Stomach smooth muscle (tissue), 2 donors: ENCODE measurements around the gene ZNF638.
A peak's percentile ranks its signal among the peaks of the same experiment; 100 is the strongest.

Source experiments
- H3K27ac ChIP-seq: one replicate; pipeline ENCODE4 v1.7.0; 2013; ENCODE audit warnings: mild to moderate bottlenecking, low read length, inconsistent platforms
- H3K27me3 ChIP-seq, 2 donors: one replicate each; pipeline ENCODE4 v1.7.0; 2013; ENCODE audit warnings: low read length in 2 of 2; ENCODE audit not compliant: insufficient read depth in 2 of 2, control insufficient read depth in 1 of 2
- H3K36me3 ChIP-seq, 2 donors: one replicate each; pipeline ENCODE4 v1.7.0; 2013; ENCODE audit warnings: low read length in 2 of 2; ENCODE audit not compliant: control insufficient read depth in 2 of 2, insufficient read depth in 2 of 2
- H3K4me1 ChIP-seq: one replicate; pipeline ENCODE4 v1.7.0; 2013; ENCODE audit warnings: low read length; ENCODE audit not compliant: control insufficient read depth, insufficient read depth
- H3K4me3 ChIP-seq, 2 donors: one replicate each; pipeline ENCODE4 v1.7.0; 2013; ENCODE audit warnings: low read length in 2 of 2
- H3K9ac ChIP-seq, 2 donors: one replicate each; pipeline ENCODE4 v1.7.0; 2013; ENCODE audit warnings: low read length in 2 of 2, mild to moderate bottlenecking in 1 of 2
- H3K9me3 ChIP-seq, 2 donors: one replicate each; pipeline ENCODE4 v1.7.0; 2013; ENCODE audit warnings: low read length in 2 of 2; ENCODE audit not compliant: control insufficient read depth in 2 of 2
- donor health status: healthy.
- donor health status: Pancreatic carcinoma.

The ZNF638 gene

GRCh38 chr2:71331581-71332434 lies at the start of gene ZNF638:
Gene ZNF638, plus strand, starts transcription at chr2:71331782. Its CDS starts 17,173 bp downstream, at chr2:71348955.
- Histone ChIP-seq H3K27me3 (no peaks in the 10 kb centered on the region), H3K4me1 (peaks cover 4% of the 10 kb centered on the region), H3K9ac (peak within 1 kb of the TSS; percentile 95 to 99), H3K4me3 (peak within 1 kb of the TSS; percentile 95 to 98), H3K27ac (peak within 1 kb of the TSS; percentile 80), H3K9me3 (peaks cover 0 to 4% of the 10 kb centered on the region in 2 donors), H3K36me3 (no peaks in the 10 kb centered on the region)

- H3K36me3 ChIP-seq, result no peaks in the 10 kb centered on the region
- H3K27me3 ChIP-seq, result peaks cover 13 to 23% of the 10 kb centered on the region in 2 donors
- no peak overlapping the region for H3K27ac ChIP-seq
- H3K4me1 ChIP-seq, result peaks cover 9% of the 10 kb centered on the region
- H3K9ac ChIP-seq, result no peak overlapping the region
- no peak overlapping the region for H3K4me3 ChIP-seq
- H3K9me3 ChIP-seq, result no peaks in the 10 kb centered on the region
Measured at GRCh38 chr2:71281950-71282349, 49.6 kb upstream of the ZNF638 start.

GRCh38 chr2:71282493-71282892 lies 49.1 kb upstream of the ZNF638 start:
- no peak overlapping the region for H3K9ac ChIP-seq
- peaks cover 14 to 22% of the 10 kb centered on the region in 2 donors for H3K27me3 ChIP-seq
- H3K27ac ChIP-seq, result no peak overlapping the region
- no peaks in the 10 kb centered on the region for H3K36me3 ChIP-seq
- peaks cover 5% of the 10 kb centered on the region for H3K4me1 ChIP-seq
- H3K9me3 ChIP-seq, result no peaks in the 10 kb centered on the region
- no peak overlapping the region for H3K4me3 ChIP-seq

GRCh38 chr2:71283131-71283530 lies 48.5 kb upstream of the ZNF638 start:
- no peak overlapping the region for H3K9ac ChIP-seq
- no peaks in the 10 kb centered on the region for H3K4me1 ChIP-seq
- no peak overlapping the region for H3K4me3 ChIP-seq
- H3K27me3 ChIP-seq, result peaks cover 9 to 20% of the 10 kb centered on the region in 2 donors
- no peaks in the 10 kb centered on the region for H3K36me3 ChIP-seq
- no peaks in the 10 kb centered on the region for H3K9me3 ChIP-seq
- H3K27ac ChIP-seq, result no peak overlapping the region

- no peak overlapping the region for H3K27ac ChIP-seq
Measured at GRCh38 chr2:71285706-71286105, 45.9 kb upstream of the ZNF638 start.

GRCh38 chr2:71291398-71291797 lies 40.2 kb upstream of the ZNF638 start:
- Histone ChIP-seq H3K9me3 (no peaks in the 10 kb centered on the region), H3K4me3 (no peak overlapping the region), H3K36me3 (no peaks in the 10 kb centered on the region), H3K4me1 (no peaks in the 10 kb centered on the region), H3K9ac (no peak overlapping the region), H3K27me3 (peaks cover 3 to 4% of the 10 kb centered on the region in 2 donors), H3K27ac (no peak overlapping the region)

More at GRCh38 chr2:71285706-71286105, 45.9 kb upstream of the ZNF638 start:
- Histone ChIP-seq H3K4me3 (no peak overlapping the region), H3K36me3 (no peaks in the 10 kb centered on the region), H3K4me1 (no peaks in the 10 kb centered on the region), H3K9me3 (no peaks in the 10 kb centered on the region), H3K27me3 (peaks cover 4 to 16% of the 10 kb centered on the region in 2 donors), H3K9ac (no peak overlapping the region)

GRCh38 chr2:71292159-71292558 lies 39.4 kb upstream of the ZNF638 start:
- Histone ChIP-seq H3K27me3 (peaks cover 1 to 3% of the 10 kb centered on the region in 2 donors), H3K9ac (no peak overlapping the region), H3K4me3 (no peak overlapping the region), H3K36me3 (no peaks in the 10 kb centered on the region), H3K9me3 (no peaks in the 10 kb centered on the region), H3K27ac (no peak overlapping the region), H3K4me1 (no peaks in the 10 kb centered on the region)

- H3K36me3 ChIP-seq, result no peaks in the 10 kb centered on the region
- no peaks in the 10 kb centered on the region for H3K9me3 ChIP-seq
- H3K27ac ChIP-seq, result no peak overlapping the region
- H3K9ac ChIP-seq, result no peak overlapping the region
- H3K4me3 ChIP-seq, result no peak overlapping the region
- H3K4me1 ChIP-seq, result no peaks in the 10 kb centered on the region
- no peaks in the 10 kb centered on the region for H3K27me3 ChIP-seq
Measured at GRCh38 chr2:71298914-71299313, 32.7 kb upstream of the ZNF638 start.

- H3K9me3 ChIP-seq, result no peaks in the 10 kb centered on the region
- H3K27me3 ChIP-seq, result no peaks in the 10 kb centered on the region
- H3K4me1 ChIP-seq, result no peaks in the 10 kb centered on the region
- H3K27ac ChIP-seq, result no peak overlapping the region
- no peaks in the 10 kb centered on the region for H3K36me3 ChIP-seq
- H3K9ac ChIP-seq, result no peak overlapping the region
- H3K4me3 ChIP-seq, result no peak overlapping the region
Measured at GRCh38 chr2:71299507-71299906, 32.1 kb upstream of the ZNF638 start.

- Histone ChIP-seq H3K36me3 (no peaks in the 10 kb centered on the region), H3K9ac (no peak overlapping the region), H3K27me3 (no peaks in the 10 kb centered on the region), H3K9me3 (no peaks in the 10 kb centered on the region), H3K4me1 (no peaks in the 10 kb centered on the region), H3K4me3 (no peak overlapping the region), H3K27ac (no peak overlapping the region)
Measured at GRCh38 chr2:71303849-71304248, 27.7 kb upstream of the ZNF638 start.

- no peaks in the 10 kb centered on the region for H3K27me3 ChIP-seq
- H3K36me3 ChIP-seq, result no peaks in the 10 kb centered on the region
- H3K9me3 ChIP-seq, result no peaks in the 10 kb centered on the region
- H3K27ac ChIP-seq, result no peak overlapping the region
- H3K9ac ChIP-seq, result no peak overlapping the region
- H3K4me1 ChIP-seq, result no peaks in the 10 kb centered on the region
- H3K4me3 ChIP-seq, result no peak overlapping the region
Measured at GRCh38 chr2:71306762-71307161, 24.8 kb upstream of the ZNF638 start.
